22Rv1 (cell line): ENCODE data around the gene THTPA.

Source experiments
- CTCF ChIP-seq: fragments of 450-650 bp; IDR thresholded peaks from 2 replicates; pipeline ENCODE4 v1.5.1; 2017; ENCODE audit warnings: mild to moderate bottlenecking
- ZFX ChIP-seq: fragments of 450-650 bp; IDR thresholded peaks from 2 replicates; pipeline ENCODE4 v1.6.1; 2017; ENCODE audit warnings: antibody characterized with exemption, borderline replicate concordance

GRCh38 chr14:23568021-23568599, 12.0 kb downstream of the THTPA start:
- TF ChIP-seq CTCF (no peak), ZFX (no peak)
